Ascending aorta (tissue), 2 donors: ENCODE results near the gene FMOD. TPM values are rescaled to one million over a fixed set of nuclear protein-coding genes. Genes with fewer than 3 reads are reported as not detected.
A peak's percentile ranks its signal among the peaks of the same experiment; 100 is the strongest.

Experiments
- DNase-seq, 2 donors: peaks; one replicate each; pipeline ENCODE4 v3.0.0-alpha.2; 2019; ENCODE audit warnings: low spot score in 2 of 2
- H3K27ac ChIP-seq, 2 donors: fragments of 200-600 bp; sonication (generic); one replicate each; pipeline ENCODE4 v1.5.1; 2016 to 2017; ENCODE audit warnings: mild to moderate bottlenecking in 1 of 2
- H3K27me3 ChIP-seq: fragments of 200-600 bp; sonication (generic); one replicate; pipeline ENCODE4 v1.5.1; 2017
- H3K36me3 ChIP-seq, 2 donors: fragments of 200-600 bp; sonication (generic); one replicate each; pipeline ENCODE4 v1.5.1; 2016
- H3K4me1 ChIP-seq, 2 donors: fragments of 200-600 bp; sonication (generic); one replicate each; pipeline ENCODE4 v1.5.1; 2016 to 2017; ENCODE audit warnings: mild to moderate bottlenecking in 1 of 2
- H3K4me3 ChIP-seq, 2 donors: fragments of 200-600 bp; sonication (generic); one replicate each; pipeline ENCODE4 v1.5.1; 2016 to 2017; ENCODE audit warnings: mild to moderate bottlenecking in 1 of 2
- H3K9me3 ChIP-seq, 2 donors: fragments of 200-600 bp; sonication (generic); one replicate each; pipeline ENCODE4 v1.5.1; 2016
- intact Hi-C: fragments of 100-400 bp; cut with DNase I; formaldehyde crosslinking; loops from one replicate; pipeline ENCODE4 v1.15.1; 2023
- total RNA-seq: library from RNA; depleted of rRNA; stranded (reverse); fragments of >200 nt; gene quantifications from one replicate; pipeline ENCODE4 v1.1.0, GENCODE V29; 2016
- TF ChIP-seq, protein P1 (sequence below), 3 experiments: fragments of 200-600 bp in 2 of 3; fragments of 450-650 bp in 1 of 3; sonication (generic) in 2 of 3; IDR thresholded peaks; one replicate each; pipeline ENCODE4 v1.5.1; 2016 to 2019; ENCODE audit warnings: antibody characterized with exemption in 3 of 3, mild to moderate bottlenecking in 1 of 3, moderate library complexity in 1 of 3

FMOD gene
- total RNA-seq, 1 donor from 2014 or later: 92.3 TPM

- intact Hi-C loops: no loop called here
- Histone ChIP-seq H3K36me3 (no peaks in the 10 kb centered on the region), H3K27ac (peak overlapping the region; percentile 39 to 52), H3K4me1 (peaks cover 0 to 28% of the 10 kb centered on the region in 2 donors), H3K4me3 (no peak overlapping the region), H3K9me3 (no peaks in the 10 kb centered on the region), H3K27me3 (no peaks in the 10 kb centered on the region)
- TF ChIP-seq, protein P1, sequence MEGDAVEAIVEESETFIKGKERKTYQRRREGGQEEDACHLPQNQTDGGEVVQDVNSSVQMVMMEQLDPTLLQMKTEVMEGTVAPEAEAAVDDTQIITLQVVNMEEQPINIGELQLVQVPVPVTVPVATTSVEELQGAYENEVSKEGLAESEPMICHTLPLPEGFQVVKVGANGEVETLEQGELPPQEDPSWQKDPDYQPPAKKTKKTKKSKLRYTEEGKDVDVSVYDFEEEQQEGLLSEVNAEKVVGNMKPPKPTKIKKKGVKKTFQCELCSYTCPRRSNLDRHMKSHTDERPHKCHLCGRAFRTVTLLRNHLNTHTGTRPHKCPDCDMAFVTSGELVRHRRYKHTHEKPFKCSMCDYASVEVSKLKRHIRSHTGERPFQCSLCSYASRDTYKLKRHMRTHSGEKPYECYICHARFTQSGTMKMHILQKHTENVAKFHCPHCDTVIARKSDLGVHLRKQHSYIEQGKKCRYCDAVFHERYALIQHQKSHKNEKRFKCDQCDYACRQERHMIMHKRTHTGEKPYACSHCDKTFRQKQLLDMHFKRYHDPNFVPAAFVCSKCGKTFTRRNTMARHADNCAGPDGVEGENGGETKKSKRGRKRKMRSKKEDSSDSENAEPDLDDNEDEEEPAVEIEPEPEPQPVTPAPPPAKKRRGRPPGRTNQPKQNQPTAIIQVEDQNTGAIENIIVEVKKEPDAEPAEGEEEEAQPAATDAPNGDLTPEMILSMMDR (IDR thresholded peaks at IDR 0.05): no peak
- DNase-seq: no peak
These were observed 25.9 kb downstream of the FMOD start for GRCh38 chr1:203325026-203325417.

DNA sequence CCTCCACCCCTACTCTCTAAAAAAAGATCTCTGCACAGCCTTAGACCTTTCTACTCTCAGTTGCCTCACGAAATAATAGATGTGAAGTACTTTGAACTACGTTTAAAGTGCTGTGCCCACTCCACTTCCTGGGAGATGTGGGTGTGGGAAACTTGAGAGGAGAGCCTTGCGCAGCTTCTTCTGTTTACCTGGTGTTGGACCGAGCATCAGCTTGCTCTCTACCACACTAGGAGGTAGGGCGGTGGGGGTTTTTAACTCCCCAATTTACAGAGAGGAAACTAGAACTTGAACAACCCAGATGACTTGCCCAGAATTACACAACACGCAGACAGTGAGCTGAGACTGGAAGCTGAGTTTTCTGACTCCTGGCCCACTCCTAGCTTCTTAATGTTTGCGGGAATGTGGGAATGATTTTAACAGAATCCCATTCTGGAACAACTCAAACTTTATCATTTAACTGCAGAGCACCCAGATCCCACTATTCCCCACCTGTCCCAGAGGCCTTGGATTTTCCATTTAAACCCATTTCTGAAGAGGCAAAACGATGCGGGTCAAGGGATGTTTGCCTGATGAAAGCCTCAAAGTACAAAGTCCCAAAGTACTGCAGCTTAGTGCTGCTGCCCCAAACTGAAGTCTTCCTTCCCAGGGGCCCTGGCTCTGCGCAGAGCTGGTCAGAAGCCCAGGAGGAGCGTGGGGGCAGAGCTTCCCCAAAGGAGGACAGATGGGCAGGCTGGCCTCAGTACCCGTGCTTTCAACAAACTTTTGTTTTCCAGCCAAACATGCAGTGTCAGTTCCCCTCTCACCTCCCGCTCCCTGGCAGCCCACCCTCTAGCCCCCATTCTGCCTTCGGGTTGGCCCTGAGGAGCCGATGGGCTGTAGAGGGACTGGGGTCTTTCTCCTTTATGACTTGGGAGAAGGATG is 26.6 kb downstream of the FMOD start:
- intact Hi-C loops: no loop called here
- peaks cover 0 to 28% of the 10 kb centered on the region in 2 donors for H3K4me1 ChIP-seq
- no peak overlapping the region for H3K4me3 ChIP-seq
- H3K27me3 ChIP-seq: no peaks in the 10 kb centered on the region
- H3K36me3 ChIP-seq: no peaks in the 10 kb centered on the region
- H3K9me3 ChIP-seq: no peaks in the 10 kb centered on the region
- peak overlapping the region; percentile 32 to 39 for H3K27ac ChIP-seq
- DNase-seq: no peak
- TF ChIP-seq, protein P1 (IDR thresholded peaks at IDR 0.05): no peak

GRCh38 chr1:203323587-203323986 is 27.3 kb downstream of the FMOD start:
- Histone ChIP-seq H3K36me3 (no peaks in the 10 kb centered on the region), H3K27me3 (no peaks in the 10 kb centered on the region), H3K27ac (peak overlapping the region; percentile 32 to 45), H3K4me3 (no peak overlapping the region), H3K9me3 (no peaks in the 10 kb centered on the region), H3K4me1 (peaks cover 0 to 28% of the 10 kb centered on the region in 2 donors)
- intact Hi-C loops: no loop called here
- TF ChIP-seq, protein P1 (IDR thresholded peaks at IDR 0.05): no peak
- no peak for DNase-seq

DNA sequence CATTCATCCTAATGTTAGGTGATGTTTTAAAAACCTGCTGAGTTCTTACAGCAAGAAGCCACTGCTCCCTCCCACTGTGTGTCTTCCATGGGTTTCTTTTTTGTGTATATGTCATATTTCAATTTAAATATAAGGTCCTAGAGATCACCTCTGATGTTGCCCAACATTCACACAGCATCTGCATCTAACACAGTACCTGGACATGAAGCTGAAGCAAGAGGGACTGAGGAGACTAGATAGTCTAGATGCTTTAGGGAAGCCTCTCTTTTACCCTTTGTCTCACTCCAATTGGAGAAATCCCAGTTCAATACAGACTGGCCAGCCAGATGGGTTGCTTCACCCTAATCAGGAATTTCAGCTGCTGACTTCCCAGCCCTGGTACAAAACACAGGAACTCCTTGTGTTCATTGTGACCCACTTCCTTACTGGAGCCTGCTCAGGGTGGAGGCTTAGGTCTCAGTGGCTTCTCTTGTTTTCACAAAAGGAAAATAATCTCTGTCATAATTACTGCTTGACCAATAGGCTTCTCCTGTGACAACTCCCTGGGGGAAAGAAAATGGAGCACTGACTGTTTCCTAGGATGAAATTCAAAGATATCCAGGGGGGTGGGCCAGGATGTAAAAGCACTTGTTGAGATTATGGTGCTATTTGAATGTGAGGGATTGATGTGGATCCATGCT is 28.3 kb downstream of the FMOD start:
- peak in 1 of 2 donors; percentile 79 for DNase-seq
- no peaks in the 10 kb centered on the region for H3K36me3 ChIP-seq
- H3K9me3 ChIP-seq: no peaks in the 10 kb centered on the region
- no peak overlapping the region for H3K4me3 ChIP-seq
- peak overlapping the region; percentile 23 to 45 for H3K27ac ChIP-seq
- TF ChIP-seq, protein P1 (IDR thresholded peaks at IDR 0.05): no peak
- no peaks in the 10 kb centered on the region for H3K27me3 ChIP-seq
- peaks cover 0 to 24% of the 10 kb centered on the region in 2 donors for H3K4me1 ChIP-seq
- intact Hi-C loops: no loop called here

DNA sequence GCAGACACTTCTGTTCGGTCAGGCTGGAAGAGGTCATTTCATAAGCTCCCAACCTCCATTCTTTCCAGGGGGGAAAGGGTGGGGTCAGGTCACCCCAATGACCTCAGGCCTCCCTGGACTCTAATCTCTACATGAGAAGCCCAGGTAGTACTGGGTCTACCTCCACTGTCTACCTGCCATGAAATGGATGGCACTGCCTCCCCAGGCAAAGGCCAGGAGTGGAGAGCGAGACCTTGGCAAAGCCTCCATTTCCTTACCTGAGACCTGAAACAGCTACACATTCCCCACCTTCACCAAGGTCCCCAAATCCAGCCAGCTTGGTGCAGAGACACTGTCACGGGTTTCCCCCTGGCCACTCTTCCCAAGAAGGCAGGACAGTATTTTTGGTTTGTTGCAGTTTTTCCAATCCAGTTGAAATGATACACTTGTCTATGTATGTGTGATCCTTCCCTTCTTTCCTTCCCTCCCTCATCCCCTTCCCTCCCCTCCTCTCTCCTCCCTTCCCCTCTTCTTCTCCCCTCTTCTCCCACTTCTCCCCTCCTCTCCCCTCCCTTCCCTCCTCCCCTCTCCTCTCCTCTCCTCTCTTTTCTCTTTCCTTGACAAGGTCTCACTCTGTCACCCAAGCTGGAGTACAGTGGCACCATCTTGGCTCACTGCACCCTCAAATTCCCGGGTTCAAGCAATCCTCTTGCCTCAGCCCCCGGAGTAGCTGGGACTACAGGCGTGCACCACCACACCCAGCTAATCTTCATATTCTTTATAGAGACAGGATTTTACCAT is 29.5 kb downstream of the FMOD start:
- H3K27me3 ChIP-seq: no peaks in the 10 kb centered on the region
- H3K36me3 ChIP-seq: no peaks in the 10 kb centered on the region
- DNase-seq: no peak
- TF ChIP-seq, protein P1 (IDR thresholded peaks at IDR 0.05): no peak
- intact Hi-C loops: no loop called here
- H3K4me1 ChIP-seq: peaks cover 0 to 17% of the 10 kb centered on the region in 2 donors
- no peak overlapping the region for H3K4me3 ChIP-seq
- no peaks in the 10 kb centered on the region for H3K9me3 ChIP-seq
- peak overlapping the region; percentile 13 to 22 for H3K27ac ChIP-seq
